ENCODE results near the gene MUS81. TPM values are rescaled to one million over a fixed set of nuclear protein-coding genes. Genes with fewer than 3 reads are reported as not detected.

The MUS81 gene
- total RNA-seq, 1 donor from 2014 or later = 68.5 TPM

GRCh38 chr11:65862941-65863888 is 3.0 kb downstream of the MUS81 start:
- peak overlapping the region; percentile 60 for H3K27ac Mint-ChIP-seq (ENCODE audit: unreplicated experiment)

GRCh38 chr11:65863889-65864705 is 3.9 kb downstream of the MUS81 start:
- H3K9me3 Mint-ChIP-seq (ENCODE audit: unreplicated experiment) = no peaks in the 10 kb centered on the region
- H3K27me3 Mint-ChIP-seq (ENCODE audit: unreplicated experiment) = no peaks in the 10 kb centered on the region
- TF ChIP-seq CTCF (IDR thresholded peaks at IDR 0.05) = no peak
- peaks cover 33% of the 10 kb centered on the region for H3K4me1 Mint-ChIP-seq (ENCODE audit: unreplicated experiment)
- peaks cover 17% of the 10 kb centered on the region for H3K36me3 Mint-ChIP-seq (ENCODE audit: unreplicated experiment)
- H3K27ac Mint-ChIP-seq (ENCODE audit: unreplicated experiment) = peak overlapping the region; percentile 10
- no peak overlapping the region for H3K4me3 Mint-ChIP-seq (ENCODE audit: unreplicated experiment)
- DNase-seq (ENCODE audit: extremely low spot score, unreplicated experiment) = no peak

More at GRCh38 chr11:65862941-65863888, 3.0 kb downstream of the MUS81 start:
- DNase-seq (ENCODE audit: extremely low spot score, unreplicated experiment) = no peak
- Mint-ChIP-seq H3K4me1 (ENCODE audit: unreplicated experiment) (peaks cover 39% of the 10 kb centered on the region), H3K9me3 (ENCODE audit: unreplicated experiment) (no peaks in the 10 kb centered on the region), H3K27me3 (ENCODE audit: unreplicated experiment) (no peaks in the 10 kb centered on the region), H3K36me3 (ENCODE audit: unreplicated experiment) (peaks cover 17% of the 10 kb centered on the region), H3K4me3 (ENCODE audit: unreplicated experiment) (peak overlapping the region; percentile 43)
- no peak for TF ChIP-seq CTCF (IDR thresholded peaks at IDR 0.05)

- Mint-ChIP-seq H3K4me3 (ENCODE audit: unreplicated experiment) (no peak overlapping the region), H3K27ac (ENCODE audit: unreplicated experiment) (no peak overlapping the region)
Observed at GRCh38 chr11:65864706-65865471, 4.7 kb downstream of the MUS81 start.

GRCh38 chr11:65865550-65866172 is 5.4 kb downstream of the MUS81 start:
- no peak for DNase-seq (ENCODE audit: extremely low spot score, unreplicated experiment)
- peaks cover 39% of the 10 kb centered on the region for H3K4me1 Mint-ChIP-seq (ENCODE audit: unreplicated experiment)
- no peaks in the 10 kb centered on the region for H3K27me3 Mint-ChIP-seq (ENCODE audit: unreplicated experiment)
- peaks cover 17% of the 10 kb centered on the region for H3K36me3 Mint-ChIP-seq (ENCODE audit: unreplicated experiment)
- TF ChIP-seq CTCF (IDR thresholded peaks at IDR 0.05) = no peak
- H3K27ac Mint-ChIP-seq (ENCODE audit: unreplicated experiment) = no peak overlapping the region
- no peaks in the 10 kb centered on the region for H3K9me3 Mint-ChIP-seq (ENCODE audit: unreplicated experiment)
- H3K4me3 Mint-ChIP-seq (ENCODE audit: unreplicated experiment) = no peak overlapping the region

More at GRCh38 chr11:65864706-65865471, 4.7 kb downstream of the MUS81 start:
- DNase-seq (ENCODE audit: extremely low spot score, unreplicated experiment) = no peak
- Mint-ChIP-seq H3K27me3 (ENCODE audit: unreplicated experiment) (no peaks in the 10 kb centered on the region), H3K9me3 (ENCODE audit: unreplicated experiment) (no peaks in the 10 kb centered on the region), H3K4me1 (ENCODE audit: unreplicated experiment) (peaks cover 36% of the 10 kb centered on the region), H3K36me3 (ENCODE audit: unreplicated experiment) (peaks cover 17% of the 10 kb centered on the region)
- no peak for TF ChIP-seq CTCF (IDR thresholded peaks at IDR 0.05)

Measured in osteocyte (in vitro differentiated cells).